GM12865 (cell line): ENCODE measurements around the gene HOXD10.

Experiments used
- DNase-seq: peaks from one replicate; pipeline ENCODE4 v3.0.0; 2010; ENCODE audit warnings: low read depth
- H3K4me3 ChIP-seq: 2 replicates; pipeline ENCODE4 v1.5.1; 2011; ENCODE audit warnings: mild to moderate bottlenecking, low read depth, low read length, control low read depth
- CTCF ChIP-seq: IDR thresholded peaks from 2 replicates; pipeline ENCODE4 v1.5.1; 2011; ENCODE audit warnings: low read length, control low read depth, low read depth, inconsistent platforms; ENCODE audit not compliant: insufficient read depth; ENCODE audit errors: missing control alignments

The HOXD10 gene

GRCh38 chr2:176158855-176159662 lies 42.5 kb downstream of the HOXD10 start:
- H3K4me3 ChIP-seq, result no peak overlapping the region
- DNase-seq, result no peak
- TF ChIP-seq CTCF, result no peak

GRCh38 chr2:176159663-176160250 lies 43.2 kb downstream of the HOXD10 start:
- DNase-seq, result no peak
- no peak for TF ChIP-seq CTCF
- no peak overlapping the region for H3K4me3 ChIP-seq

- no peak for TF ChIP-seq CTCF
- no peak for DNase-seq
- H3K4me3 ChIP-seq, result no peak overlapping the region
Measured at GRCh38 chr2:176160251-176160985, 43.8 kb downstream of the HOXD10 start.

- H3K4me3 ChIP-seq, result no peak overlapping the region
- TF ChIP-seq CTCF, result no peak
- no peak for DNase-seq
Measured at GRCh38 chr2:176160986-176161824, 44.6 kb downstream of the HOXD10 start.

- no peak for TF ChIP-seq CTCF
- H3K4me3 ChIP-seq, result no peak overlapping the region
- DNase-seq, result no peak
Measured at GRCh38 chr2:176161825-176162626, 45.4 kb downstream of the HOXD10 start.
